Hematopoietic multipotent progenitor cell treated with erythropoietin and hydrocortisone succinate and interleukin-3 and kit ligand, for 8 days (in vitro differentiated cells): Measurements from ENCODE around the gene ZNF248.
A peak's percentile ranks its signal among the peaks of the same experiment; 100 is the strongest.
"Not testable (repeated sequence)": the region's sequence is repeated elsewhere in the genome, so short reads cannot be mapped to it uniquely, and the experiment has no call there.

ENCODE experiments used
- DNase-seq: peaks from one replicate; pipeline ENCODE4 v3.0.0-alpha.2; 2015

ZNF248 gene

GRCh38 chr10:37857287-37858211 lies at the start of gene ZNF248:
Gene ZNF248, minus strand, starts transcription at chr10:37857610. Its CDS starts 1,300 bp downstream, at chr10:37856310.
- peak; percentile 97 for DNase-seq

- no peak for DNase-seq
These were observed 49.0 kb upstream of the ZNF248 start for GRCh38 chr10:37906382-37906781.

- no peak for DNase-seq
These were observed 39.0 kb upstream of the ZNF248 start for GRCh38 chr10:37896436-37896835.

- no peak for DNase-seq
These were observed 38.3 kb upstream of the ZNF248 start for GRCh38 chr10:37895674-37896073.

- DNase-seq: no peak
These were observed 28.4 kb upstream of the ZNF248 start for GRCh38 chr10:37885850-37886249.

GRCh38 chr10:37872955-37873354 lies 15.5 kb upstream of the ZNF248 start:
- no peak for DNase-seq

- no peak for DNase-seq
These were observed 14.9 kb upstream of the ZNF248 start for GRCh38 chr10:37872283-37872682.

GRCh38 chr10:37871568-37872251 lies 14.3 kb upstream of the ZNF248 start:
- no peak for DNase-seq

GRCh38 chr10:37871143-37871542 lies 13.7 kb upstream of the ZNF248 start:
- no peak for DNase-seq

- no peak for DNase-seq
These were observed 11.4 kb upstream of the ZNF248 start for GRCh38 chr10:37868796-37869195.

- no peak for DNase-seq
These were observed 8.8 kb upstream of the ZNF248 start for GRCh38 chr10:37865957-37866803.

GRCh38 chr10:37865264-37865663 lies 7.9 kb upstream of the ZNF248 start:
- no peak for DNase-seq

- DNase-seq: no peak
These were observed 3.2 kb upstream of the ZNF248 start for GRCh38 chr10:37860494-37861190.

GRCh38 chr10:37859270-37859669 lies 1.9 kb upstream of the ZNF248 start:
- DNase-seq: not testable (repeated sequence)

- DNase-seq: peak; percentile 69
These were observed 526 bp downstream of the ZNF248 start for GRCh38 chr10:37856881-37857286.

GRCh38 chr10:37855636-37856035 lies 1.8 kb downstream of the ZNF248 start:
- DNase-seq: no peak

- DNase-seq: no peak
These were observed 2.8 kb downstream of the ZNF248 start for GRCh38 chr10:37854626-37855025.

- no peak for DNase-seq
These were observed 12.8 kb downstream of the ZNF248 start for GRCh38 chr10:37844644-37845043.

- no peak for DNase-seq
These were observed 18.2 kb downstream of the ZNF248 start for GRCh38 chr10:37839243-37839642.

- DNase-seq: no peak
These were observed 25.7 kb downstream of the ZNF248 start for GRCh38 chr10:37831495-37832333.

- no peak for DNase-seq
These were observed 30.6 kb downstream of the ZNF248 start for GRCh38 chr10:37826806-37827205.

GRCh38 chr10:37821237-37821636 lies 36.2 kb downstream of the ZNF248 start:
- no peak for DNase-seq
